Stomach (tissue), 4 donors: ENCODE results near the gene CEP164.

Experiments used
- EP300 ChIP-seq: sonication (generic); formaldehyde crosslinking; IDR thresholded peaks from one replicate; pipeline ENCODE4 v1.6.1; 2017; ENCODE audit warnings: antibody characterized with exemption
- POLR2AphosphoS5 ChIP-seq, 3 donors: sonication (generic); formaldehyde crosslinking; IDR thresholded peaks; one replicate each; pipeline ENCODE4 v1.6.1; 2016; ENCODE audit warnings: antibody characterized with exemption in 3 of 3
- TF ChIP-seq, protein P1 (sequence below), 7 experiments: fragments of 450-650 bp in 4 of 7; fragments of 200-600 bp in 3 of 7; sonication (generic) in 3 of 7; IDR thresholded peaks; one replicate each; pipeline ENCODE4 v1.5.1; 2016 to 2019; ENCODE audit warnings: antibody characterized with exemption in 7 of 7, control low read depth in 2 of 7, mild to moderate bottlenecking in 1 of 7

DNA sequence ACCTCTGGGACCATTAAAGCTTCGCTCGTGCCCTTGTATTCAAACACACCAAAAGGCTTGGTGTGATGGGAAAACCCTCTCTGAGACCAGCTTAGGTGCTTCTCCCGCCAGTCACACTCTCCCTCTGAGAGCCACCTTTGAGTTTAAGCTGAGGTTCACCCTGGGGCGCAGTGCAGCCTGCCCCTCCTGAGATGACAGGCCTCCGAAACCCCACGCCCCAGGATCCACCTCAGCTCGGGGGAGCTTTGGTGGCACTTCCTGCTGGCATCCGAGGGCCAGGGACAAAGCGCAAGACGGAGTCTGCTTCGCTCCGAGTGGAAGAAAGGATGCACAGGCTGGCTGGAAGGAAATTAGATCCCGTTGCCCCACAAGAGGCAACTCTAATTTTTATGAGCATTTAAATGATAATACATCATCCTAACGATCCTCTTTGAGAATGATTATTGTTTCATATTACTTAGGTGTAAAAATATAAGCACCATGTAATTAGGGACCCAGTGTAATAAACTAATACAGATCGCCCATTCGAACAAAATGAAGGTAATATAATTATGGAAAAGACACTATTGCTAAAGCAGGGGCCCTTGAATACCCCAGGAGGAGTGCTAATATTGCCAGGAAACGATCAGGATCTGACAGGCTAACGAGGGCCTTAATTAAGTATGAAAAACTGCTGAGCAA is 134.7 kb downstream of the CEP164 start:
- TF ChIP-seq, protein P1, sequence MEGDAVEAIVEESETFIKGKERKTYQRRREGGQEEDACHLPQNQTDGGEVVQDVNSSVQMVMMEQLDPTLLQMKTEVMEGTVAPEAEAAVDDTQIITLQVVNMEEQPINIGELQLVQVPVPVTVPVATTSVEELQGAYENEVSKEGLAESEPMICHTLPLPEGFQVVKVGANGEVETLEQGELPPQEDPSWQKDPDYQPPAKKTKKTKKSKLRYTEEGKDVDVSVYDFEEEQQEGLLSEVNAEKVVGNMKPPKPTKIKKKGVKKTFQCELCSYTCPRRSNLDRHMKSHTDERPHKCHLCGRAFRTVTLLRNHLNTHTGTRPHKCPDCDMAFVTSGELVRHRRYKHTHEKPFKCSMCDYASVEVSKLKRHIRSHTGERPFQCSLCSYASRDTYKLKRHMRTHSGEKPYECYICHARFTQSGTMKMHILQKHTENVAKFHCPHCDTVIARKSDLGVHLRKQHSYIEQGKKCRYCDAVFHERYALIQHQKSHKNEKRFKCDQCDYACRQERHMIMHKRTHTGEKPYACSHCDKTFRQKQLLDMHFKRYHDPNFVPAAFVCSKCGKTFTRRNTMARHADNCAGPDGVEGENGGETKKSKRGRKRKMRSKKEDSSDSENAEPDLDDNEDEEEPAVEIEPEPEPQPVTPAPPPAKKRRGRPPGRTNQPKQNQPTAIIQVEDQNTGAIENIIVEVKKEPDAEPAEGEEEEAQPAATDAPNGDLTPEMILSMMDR (IDR thresholded peaks at IDR 0.05): no peak
- TF ChIP-seq EP300 (no peak), POLR2AphosphoS5 (IDR thresholded peaks at IDR 0.05) (no peak)
